IMR-90 (cell line): ENCODE data around the gene FLT1.

Experiments used
- BHLHE40 ChIP-seq: fragments of 150-350 bp; IDR thresholded peaks from 2 replicates; pipeline ENCODE4 v1.6.1; 2016; ENCODE audit warnings: mild to moderate bottlenecking, low read depth, low read length
- CEBPB ChIP-seq: IDR thresholded peaks from 2 replicates; pipeline ENCODE4 v1.6.1; 2012; ENCODE audit warnings: low read depth, low read length, improper control_type of control experiment
- CHD1 ChIP-seq: IDR thresholded peaks from 2 replicates; pipeline ENCODE4 v1.6.1; 2012; ENCODE audit warnings: low read depth, low read length, improper control_type of control experiment
- MAFK ChIP-seq: IDR thresholded peaks from 2 replicates; pipeline ENCODE4 v1.6.1; 2012; ENCODE audit warnings: low read depth, low read length, improper control_type of control experiment
- MAZ ChIP-seq: IDR thresholded peaks from 2 replicates; pipeline ENCODE4 v1.6.1; 2012; ENCODE audit warnings: low read depth, mild to moderate bottlenecking, low read length, improper control_type of control experiment, moderate library complexity, borderline replicate concordance
- NFE2L2 ChIP-seq: fragments of 150-350 bp; IDR thresholded peaks from 2 replicates; pipeline ENCODE4 v1.6.1; 2016; ENCODE audit warnings: low read depth, mild to moderate bottlenecking, low read length
- POLR2A ChIP-seq: IDR thresholded peaks from 2 replicates; pipeline ENCODE4 v1.6.1; 2012; ENCODE audit warnings: mild to moderate bottlenecking, low read depth, low read length
- RAD21 ChIP-seq: IDR thresholded peaks from 2 replicates; pipeline ENCODE4 v1.6.1; 2012; ENCODE audit warnings: low read length, improper control_type of control experiment
- RCOR1 ChIP-seq: IDR thresholded peaks from 2 replicates; pipeline ENCODE4 v1.6.1; 2012; ENCODE audit warnings: mild to moderate bottlenecking, low read length, improper control_type of control experiment; ENCODE audit not compliant: insufficient replicate concordance
- RFX5 ChIP-seq: IDR thresholded peaks from 2 replicates; pipeline ENCODE4 v1.8.0; 2012; ENCODE audit warnings: low read depth, mild to moderate bottlenecking, low read length, moderate library complexity
- SMC3 ChIP-seq: fragments of 150-350 bp; IDR thresholded peaks from 2 replicates; pipeline ENCODE4 v1.6.1; 2016; ENCODE audit warnings: low read depth, mild to moderate bottlenecking, antibody characterized with exemption, low read length, moderate library complexity
- TF ChIP-seq, protein P1 (sequence below): conservative IDR thresholded peaks from 2 replicates; pipeline ENCODE4 v1.5.1; 2012; ENCODE audit warnings: mild to moderate bottlenecking, low read depth, low read length, improper control_type of control experiment
- TF ChIP-seq, protein P2 (sequence below): fragments of 150-350 bp; IDR thresholded peaks from 2 replicates; pipeline ENCODE4 v1.6.1; 2016; ENCODE audit warnings: low read depth, mild to moderate bottlenecking, low read length, moderate library complexity, borderline replicate concordance
- TF ChIP-seq, protein P3 (sequence below): fragments of 150-350 bp; IDR thresholded peaks from 2 replicates; pipeline ENCODE4 v1.6.1; 2017; ENCODE audit warnings: mild to moderate bottlenecking, antibody characterized with exemption, low read length, low read depth

DNA sequence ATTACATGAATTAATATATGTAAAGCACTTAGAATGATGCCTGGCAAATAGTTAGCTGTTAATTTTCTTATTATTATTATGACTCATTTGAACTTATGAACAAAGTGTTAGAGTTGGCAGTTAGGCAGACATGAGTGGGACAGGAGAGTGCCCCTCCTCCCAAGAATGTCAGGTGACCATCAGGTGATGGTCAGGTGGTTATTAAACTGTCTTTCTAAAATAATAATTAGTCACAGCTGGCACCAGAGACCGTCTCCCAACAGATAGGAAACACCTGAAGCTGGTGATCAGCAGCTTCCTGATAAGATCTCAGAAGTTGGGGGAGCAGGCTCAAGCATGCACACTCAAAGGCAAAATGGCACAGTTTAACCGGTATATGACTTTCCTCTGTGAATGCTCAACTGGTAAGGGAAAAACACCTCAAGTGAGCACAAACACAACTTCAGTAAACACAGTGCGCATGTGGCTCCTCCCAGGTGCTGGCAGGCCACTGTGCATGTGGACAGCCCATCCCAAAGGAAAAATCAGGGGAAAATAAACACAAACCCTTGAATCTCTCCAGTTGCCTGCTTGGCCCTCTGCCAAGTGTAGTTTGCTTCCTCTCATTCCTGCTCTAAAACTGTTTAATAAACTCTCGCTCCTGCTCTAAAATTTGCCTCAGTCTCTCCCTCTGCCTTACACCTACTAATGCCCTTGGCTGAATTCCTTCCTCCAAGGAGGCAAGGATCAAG lies 54.0 kb downstream of the FLT1 start:
- TF ChIP-seq, protein P1, sequence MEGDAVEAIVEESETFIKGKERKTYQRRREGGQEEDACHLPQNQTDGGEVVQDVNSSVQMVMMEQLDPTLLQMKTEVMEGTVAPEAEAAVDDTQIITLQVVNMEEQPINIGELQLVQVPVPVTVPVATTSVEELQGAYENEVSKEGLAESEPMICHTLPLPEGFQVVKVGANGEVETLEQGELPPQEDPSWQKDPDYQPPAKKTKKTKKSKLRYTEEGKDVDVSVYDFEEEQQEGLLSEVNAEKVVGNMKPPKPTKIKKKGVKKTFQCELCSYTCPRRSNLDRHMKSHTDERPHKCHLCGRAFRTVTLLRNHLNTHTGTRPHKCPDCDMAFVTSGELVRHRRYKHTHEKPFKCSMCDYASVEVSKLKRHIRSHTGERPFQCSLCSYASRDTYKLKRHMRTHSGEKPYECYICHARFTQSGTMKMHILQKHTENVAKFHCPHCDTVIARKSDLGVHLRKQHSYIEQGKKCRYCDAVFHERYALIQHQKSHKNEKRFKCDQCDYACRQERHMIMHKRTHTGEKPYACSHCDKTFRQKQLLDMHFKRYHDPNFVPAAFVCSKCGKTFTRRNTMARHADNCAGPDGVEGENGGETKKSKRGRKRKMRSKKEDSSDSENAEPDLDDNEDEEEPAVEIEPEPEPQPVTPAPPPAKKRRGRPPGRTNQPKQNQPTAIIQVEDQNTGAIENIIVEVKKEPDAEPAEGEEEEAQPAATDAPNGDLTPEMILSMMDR, result no peak
- TF ChIP-seq, protein P2, sequence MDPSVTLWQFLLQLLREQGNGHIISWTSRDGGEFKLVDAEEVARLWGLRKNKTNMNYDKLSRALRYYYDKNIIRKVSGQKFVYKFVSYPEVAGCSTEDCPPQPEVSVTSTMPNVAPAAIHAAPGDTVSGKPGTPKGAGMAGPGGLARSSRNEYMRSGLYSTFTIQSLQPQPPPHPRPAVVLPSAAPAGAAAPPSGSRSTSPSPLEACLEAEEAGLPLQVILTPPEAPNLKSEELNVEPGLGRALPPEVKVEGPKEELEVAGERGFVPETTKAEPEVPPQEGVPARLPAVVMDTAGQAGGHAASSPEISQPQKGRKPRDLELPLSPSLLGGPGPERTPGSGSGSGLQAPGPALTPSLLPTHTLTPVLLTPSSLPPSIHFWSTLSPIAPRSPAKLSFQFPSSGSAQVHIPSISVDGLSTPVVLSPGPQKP, result no peak
- TF ChIP-seq CEBPB (no peak), SMC3 (no peak), POLR2A (no peak), RAD21 (no peak), RCOR1 (no peak), RFX5 (no peak), MAFK (no peak), CHD1 (no peak), MAZ (no peak), NFE2L2 (no peak), BHLHE40 (no peak)
- TF ChIP-seq, protein P3, sequence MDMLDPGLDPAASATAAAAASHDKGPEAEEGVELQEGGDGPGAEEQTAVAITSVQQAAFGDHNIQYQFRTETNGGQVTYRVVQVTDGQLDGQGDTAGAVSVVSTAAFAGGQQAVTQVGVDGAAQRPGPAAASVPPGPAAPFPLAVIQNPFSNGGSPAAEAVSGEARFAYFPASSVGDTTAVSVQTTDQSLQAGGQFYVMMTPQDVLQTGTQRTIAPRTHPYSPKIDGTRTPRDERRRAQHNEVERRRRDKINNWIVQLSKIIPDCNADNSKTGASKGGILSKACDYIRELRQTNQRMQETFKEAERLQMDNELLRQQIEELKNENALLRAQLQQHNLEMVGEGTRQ, result no peak
